Caco-2 (cell line): Measurements from ENCODE around the gene MYO7A. TPM values are rescaled to one million over a fixed set of nuclear protein-coding genes. Genes with fewer than 3 reads are reported as not detected.
A peak's percentile ranks its signal among the peaks of the same experiment; 100 is the strongest.

Experiments used
- BruUV-seq: library from RNA; stranded (reverse); fragments of 400-500 nt; replicated peaks from 2 replicates; lab custom pipeline; 2021; lab: Mats Ljungman, UMichigan
- CTCF ChIA-PET: fragments of 300-600 bp; sonication (Branson Sonifier 250); formaldehyde crosslinking; loops from one replicate; lab custom pipeline; 2022; ENCODE audit warnings: antibody characterized with exemption; lab: Charles Lee
- POLR2A ChIA-PET: fragments of 300-600 bp; sonication (Branson Sonifier 250); formaldehyde crosslinking; loops from one replicate; lab custom pipeline; 2022; ENCODE audit warnings: antibody characterized with exemption; lab: Charles Lee
- DNase-seq, 2 experiments: peaks; one replicate each; pipeline versions ENCODE4 v3.0.0 to v3.0.0-alpha.2; 2020 to 2022
- H3K27me3 ChIP-seq: replicated peaks from 2 replicates; pipeline ENCODE4 v1.6.0; 2011; ENCODE audit warnings: low read length; ENCODE audit not compliant: control insufficient read depth, insufficient read depth
- H3K36me3 ChIP-seq: 2 replicates; pipeline ENCODE4 v1.5.1; 2011; ENCODE audit warnings: low read length; ENCODE audit not compliant: control insufficient read depth, insufficient read depth
- H3K4me1 ChIP-seq: fragments of 250-450 bp; sonication (Bioruptor Pico); 2 replicates; pipeline ENCODE4 v1.5.1; 2020; ENCODE audit warnings: mild to moderate bottlenecking
- H3K4me3 ChIP-seq: 2 replicates; pipeline ENCODE4 v1.5.1; 2011; ENCODE audit warnings: low read depth, mild to moderate bottlenecking, control low read depth, low read length
- H3K9me3 ChIP-seq: fragments of 250-450 bp; sonication (Bioruptor Pico); 2 replicates; pipeline ENCODE4 v1.5.1; 2020; ENCODE audit warnings: mild to moderate bottlenecking, moderate library complexity
- H3K27ac Mint-ChIP-seq: one replicate; pipeline ENCODE4 v1.8.0; 2022; ENCODE audit warnings: mixed read lengths; ENCODE audit not compliant: unreplicated experiment
- H3K27me3 Mint-ChIP-seq: one replicate; pipeline ENCODE4 v1.8.0; 2022; ENCODE audit warnings: mixed read lengths; ENCODE audit not compliant: insufficient read depth, unreplicated experiment
- H3K36me3 Mint-ChIP-seq: one replicate; pipeline ENCODE4 v1.8.0; 2022; ENCODE audit warnings: mild to moderate bottlenecking, mixed read lengths; ENCODE audit not compliant: insufficient read depth, unreplicated experiment
- H3K4me1 Mint-ChIP-seq: one replicate; pipeline ENCODE4 v1.8.0; 2022; ENCODE audit warnings: low read depth, mixed read lengths; ENCODE audit not compliant: unreplicated experiment
- H3K4me3 Mint-ChIP-seq: one replicate; pipeline ENCODE4 v1.8.0; 2022; ENCODE audit warnings: mild to moderate bottlenecking, moderate library complexity, mixed read lengths; ENCODE audit not compliant: unreplicated experiment
- H3K9me3 Mint-ChIP-seq: one replicate; pipeline ENCODE4 v1.8.0; 2022; ENCODE audit warnings: mixed read lengths; ENCODE audit not compliant: unreplicated experiment
- CTCF ChIP-seq, 2 experiments: fragments of 200-600 bp in 1 of 2; IDR thresholded peaks; 1 replicate in 1 of 2; 2 replicates in 1 of 2; pipeline versions ENCODE4 v1.5.1 to v1.8.0; 2011 to 2022; ENCODE audit warnings: antibody characterized with exemption in 1 of 2, control low read depth in 1 of 2, inconsistent platforms in 1 of 2, low read depth in 1 of 2, low read length in 1 of 2, mild to moderate bottlenecking in 1 of 2, moderate library complexity in 1 of 2; ENCODE audit not compliant: insufficient read depth in 1 of 2, severe bottlenecking in 1 of 2, unreplicated experiment in 1 of 2
- intact Hi-C: fragments of 100-400 bp; cut with micrococcal nuclease; formaldehyde crosslinking; loops from one replicate; pipeline ENCODE4 v1.10.0; 2022; ENCODE audit not compliant: unreplicated experiment
- total RNA-seq: library from RNA; stranded (reverse); gene quantifications from 2 replicates; pipeline ENCODE4 v1.2.3, GENCODE V29; 2022

The MYO7A gene
- total RNA-seq, 1 experiment from 2014 or later, result 8.9 TPM

- Histone ChIP-seq H3K27me3 (no peaks in the 10 kb centered on the region), H3K9me3 (no peaks in the 10 kb centered on the region), H3K4me3 (no peak overlapping the region), H3K4me1 (peaks cover 37% of the 10 kb centered on the region), H3K36me3 (no peaks in the 10 kb centered on the region)
- Mint-ChIP-seq H3K27ac (no peak overlapping the region), H3K9me3 (no peaks in the 10 kb centered on the region), H3K4me1 (peaks cover 31% of the 10 kb centered on the region), H3K36me3 (no peaks in the 10 kb centered on the region), H3K27me3 (no peaks in the 10 kb centered on the region), H3K4me3 (no peak overlapping the region)
- peak in 1 of 2 experiments; percentile 66 for DNase-seq
- TF ChIP-seq CTCF (IDR thresholded peaks at IDR 0.05; ENCODE audit: insufficient read depth in 1 of 2, low read depth in 1 of 2, low read length in 1 of 2, severe bottlenecking in 1 of 2, unreplicated experiment in 1 of 2), result no peak
- intact Hi-C loops, result loop anchor here (5.0 kb wide), 2 partner anchors 45 to 125 kb away; partner anchors contain the start of gene MYO7A
- CTCF ChIA-PET, result interaction anchor here (5.9 kb wide), 1 partner anchor 45 kb away, joined by 35 read pairs; the partner anchor contains the start of gene MYO7A
- POLR2A ChIA-PET, result no interaction called here
- BruUV-seq, result no TSS peak
These were observed 44.6 kb downstream of the MYO7A start for GRCh38 chr11:77172666-77172982.

DNA sequence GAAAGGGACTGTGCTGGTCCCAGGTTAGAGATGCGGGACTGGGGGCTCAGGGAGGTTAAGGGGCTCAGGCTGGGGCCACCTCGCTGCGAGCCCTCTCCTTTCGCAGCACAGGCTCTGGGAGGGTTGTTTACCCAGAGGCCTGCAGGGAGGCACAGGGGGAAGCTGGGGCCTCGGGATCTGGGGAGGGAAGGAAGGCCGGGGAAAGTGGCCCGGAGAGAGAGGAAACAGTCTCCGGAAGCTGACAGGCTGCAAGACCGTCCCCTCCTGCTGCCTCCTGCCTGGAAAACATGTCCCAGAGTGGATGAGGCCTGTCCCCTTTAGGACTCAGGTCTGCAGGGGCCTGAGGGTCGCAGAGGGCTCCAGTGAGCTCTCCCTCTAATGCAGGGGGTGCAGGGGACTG is 45.4 kb downstream of the MYO7A start:
- no peak for TF ChIP-seq CTCF (IDR thresholded peaks at IDR 0.05; ENCODE audit: insufficient read depth in 1 of 2, low read depth in 1 of 2, low read length in 1 of 2, severe bottlenecking in 1 of 2, unreplicated experiment in 1 of 2)
- intact Hi-C loops, result loop anchor here (5.0 kb wide), 2 partner anchors 46 to 126 kb away; partner anchors contain the start of gene MYO7A
- Mint-ChIP-seq H3K27me3 (no peaks in the 10 kb centered on the region), H3K4me1 (peaks cover 31% of the 10 kb centered on the region), H3K4me3 (no peak overlapping the region), H3K9me3 (peaks cover 7% of the 10 kb centered on the region), H3K36me3 (no peaks in the 10 kb centered on the region), H3K27ac (peak overlapping the region; percentile 29)
- Histone ChIP-seq H3K4me3 (no peak overlapping the region), H3K9me3 (no peaks in the 10 kb centered on the region), H3K36me3 (no peaks in the 10 kb centered on the region), H3K4me1 (peaks cover 37% of the 10 kb centered on the region), H3K27me3 (no peaks in the 10 kb centered on the region)
- POLR2A ChIA-PET, result no interaction called here
- no TSS peak for BruUV-seq
- no peak for DNase-seq
- CTCF ChIA-PET, result interaction anchor here (0.6 to 5.9 kb wide), 5 partner anchors 14 to 46 kb away, joined by 3 to 35 read pairs (median 4); partner anchors contain the start of gene MYO7A

DNA sequence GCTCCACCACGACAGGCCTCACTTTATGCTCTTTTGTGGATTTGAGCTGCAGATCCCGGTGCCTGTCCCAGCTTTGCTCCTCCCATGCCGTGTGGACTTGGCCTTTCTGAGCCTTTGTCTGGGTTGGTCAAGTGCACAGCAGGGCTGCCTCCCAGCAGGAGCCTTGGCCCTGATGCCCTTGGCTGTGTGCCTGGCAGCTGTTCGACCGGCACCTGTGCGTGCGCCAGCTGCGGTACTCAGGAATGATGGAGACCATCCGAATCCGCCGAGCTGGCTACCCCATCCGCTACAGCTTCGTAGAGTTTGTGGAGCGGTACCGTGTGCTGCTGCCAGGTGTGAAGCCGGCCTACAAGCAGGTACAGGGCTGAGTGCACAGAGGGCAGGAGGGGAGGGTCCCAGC is 46.5 kb downstream of the MYO7A start:
- no peaks in the 10 kb centered on the region for H3K27me3 Mint-ChIP-seq
- no peak for DNase-seq
- intact Hi-C loops, result loop anchor here (5.0 kb wide), 2 partner anchors 47 to 127 kb away; partner anchors contain the start of gene MYO7A
- CTCF ChIA-PET, result interaction anchor here (0.7 to 5.9 kb wide), 4 partner anchors 13 to 63 kb away, joined by 3 to 35 read pairs (median 4); partner anchors contain the start of gene MYO7A
- no peak overlapping the region for H3K4me3 ChIP-seq
- H3K4me1 ChIP-seq, result peaks cover 36% of the 10 kb centered on the region
- no TSS peak for BruUV-seq
- no peaks in the 10 kb centered on the region for H3K27me3 ChIP-seq
- H3K4me1 Mint-ChIP-seq, result peaks cover 30% of the 10 kb centered on the region
- no peaks in the 10 kb centered on the region for H3K36me3 ChIP-seq
- H3K36me3 Mint-ChIP-seq, result no peaks in the 10 kb centered on the region
- H3K4me3 Mint-ChIP-seq, result no peak overlapping the region
- peak overlapping the region; percentile 29 for H3K27ac Mint-ChIP-seq
- H3K9me3 ChIP-seq, result no peaks in the 10 kb centered on the region
- peaks cover 9% of the 10 kb centered on the region for H3K9me3 Mint-ChIP-seq
- TF ChIP-seq CTCF (IDR thresholded peaks at IDR 0.05; ENCODE audit: insufficient read depth in 1 of 2, low read depth in 1 of 2, low read length in 1 of 2, severe bottlenecking in 1 of 2, unreplicated experiment in 1 of 2), result no peak
- POLR2A ChIA-PET, result no interaction called here
